CD4-positive, alpha-beta T cell treated with Interleukin-21 for 1 hour (primary cell): Measurements from ENCODE around the gene THADA.
"Not testable (repeated sequence)": the region's sequence is repeated elsewhere in the genome, so short reads cannot be mapped to it uniquely, and the experiment has no call there.

ENCODE experiments used
- DNase-seq: peaks from one replicate; pipeline ENCODE4 v3.0.0-alpha.2; 2020

THADA gene

GRCh38 chr2:43198263-43198662 is 397.6 kb downstream of the THADA start:
- no peak for DNase-seq

GRCh38 chr2:43197588-43197896 is 398.3 kb downstream of the THADA start:
- DNase-seq = no peak

GRCh38 chr2:43196768-43197587 is 398.9 kb downstream of the THADA start:
- no peak for DNase-seq

GRCh38 chr2:43194121-43194869 is 401.5 kb downstream of the THADA start:
- DNase-seq = peak; percentile 11

GRCh38 chr2:43193652-43194120 is 402.2 kb downstream of the THADA start:
- no peak for DNase-seq

- DNase-seq = no peak
These were observed 402.8 kb downstream of the THADA start for GRCh38 chr2:43192744-43193651.

GRCh38 chr2:43191947-43192516 is 403.8 kb downstream of the THADA start:
- peak; percentile 47 for DNase-seq

GRCh38 chr2:43190311-43191052 is 405.4 kb downstream of the THADA start:
- DNase-seq = no peak

GRCh38 chr2:43189861-43190260 is 406.0 kb downstream of the THADA start:
- DNase-seq = not testable (repeated sequence)

- DNase-seq = no peak
These were observed 407.1 kb downstream of the THADA start for GRCh38 chr2:43188561-43189386.

GRCh38 chr2:43186679-43187374 is 409.0 kb downstream of the THADA start:
- no peak for DNase-seq

- DNase-seq = no peak
These were observed 409.5 kb downstream of the THADA start for GRCh38 chr2:43186321-43186678.

GRCh38 chr2:43185146-43185545 is 410.7 kb downstream of the THADA start:
- no peak for DNase-seq

- peak; percentile 56 for DNase-seq
These were observed 411.4 kb downstream of the THADA start for GRCh38 chr2:43184339-43184895.

GRCh38 chr2:43183743-43184142 is 412.1 kb downstream of the THADA start:
- DNase-seq = no peak

GRCh38 chr2:43180897-43181296 is 414.9 kb downstream of the THADA start:
- DNase-seq = no peak
